ENCODE results near the gene RAB9B. TPM values are rescaled to one million over a fixed set of nuclear protein-coding genes. Genes with fewer than 3 reads are reported as not detected.

Gene RAB9B
- total and polyA plus RNA-seq, 3 donors from 2014 or later = 2.6 to 3.8 (median 3.0) TPM

DNA sequence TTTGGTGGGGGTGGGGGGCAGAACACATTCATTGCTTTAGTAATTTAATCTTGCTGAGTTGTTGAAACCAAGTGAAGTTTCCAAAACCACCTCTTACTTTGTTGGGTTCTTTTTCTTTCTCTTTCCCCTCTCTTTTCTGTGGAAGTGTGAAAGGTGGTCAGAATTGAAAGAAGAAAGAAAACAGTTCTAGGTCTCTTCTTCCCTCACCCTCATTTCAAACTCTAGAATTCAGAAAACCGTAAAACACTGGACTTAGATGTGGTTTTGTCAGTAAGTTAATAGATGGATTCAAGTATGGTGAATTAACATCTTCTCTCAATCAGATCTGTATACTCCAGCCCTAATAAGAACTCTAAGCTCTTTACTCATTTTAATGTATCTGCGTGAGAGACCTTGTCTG is 31.7 kb downstream of the RAB9B start:
- WGBS, 2 donors = 94 to 96% methylated on average over 2 of the region's 2 CpGs
- DNase-seq = no peak
- H3K9me3 ChIP-seq = no peaks in the 10 kb centered on the region

GRCh38 chrX:103797691-103798090 is 34.4 kb downstream of the RAB9B start:
- intact Hi-C loops (cut with DNase I; ENCODE audit: low total_unique reads) = no loop called here
- Histone ChIP-seq H3K27ac (no peak overlapping the region), H3K36me3 (ENCODE audit: low read depth, missing control alignments) (no peaks in the 10 kb centered on the region), H3K4me1 (peaks cover 3% of the 10 kb centered on the region), H3K9me3 (no peaks in the 10 kb centered on the region), H3K27me3 (no peaks in the 10 kb centered on the region), H3K4me3 (no peak overlapping the region)
- 42 to 51% methylated on average over 2 of the region's 2 CpGs for WGBS, 2 donors
- TF ChIP-seq CTCF (IDR thresholded peaks at IDR 0.05) (no peak), POLR2A (IDR thresholded peaks at IDR 0.05) (no peak)
- no peak for DNase-seq

More for the DNA sequence above, 31.7 kb downstream of the RAB9B start:
- no peak overlapping the region for H3K27ac ChIP-seq
- H3K27me3 ChIP-seq = no peaks in the 10 kb centered on the region
- intact Hi-C loops (cut with DNase I; ENCODE audit: low total_unique reads) = no loop called here
- no peak for TF ChIP-seq CTCF (IDR thresholded peaks at IDR 0.05)
- TF ChIP-seq POLR2A (IDR thresholded peaks at IDR 0.05) = no peak
- no peaks in the 10 kb centered on the region for H3K36me3 ChIP-seq (ENCODE audit: low read depth, missing control alignments)
- no peak overlapping the region for H3K4me3 ChIP-seq
- peaks cover 3% of the 10 kb centered on the region for H3K4me1 ChIP-seq

DNA sequence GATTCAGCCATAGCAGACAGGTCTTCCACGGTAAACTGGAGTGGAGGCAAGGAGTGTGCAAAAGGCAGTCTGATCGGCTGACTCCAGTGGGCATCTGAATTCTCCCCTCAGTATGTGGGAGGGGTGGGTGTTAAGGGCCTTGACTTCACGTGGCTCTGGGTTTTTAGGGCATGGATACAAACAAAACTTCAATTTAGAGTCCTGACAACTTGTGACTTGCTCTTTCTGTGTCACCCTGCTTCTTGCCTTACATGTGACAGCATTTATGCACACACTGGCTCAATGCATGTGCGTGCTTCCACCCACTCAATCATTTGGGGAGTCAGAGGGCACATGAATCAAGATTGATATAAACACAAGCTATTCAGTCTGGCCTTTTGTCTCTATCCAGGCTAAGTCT is 37.9 kb downstream of the RAB9B start:
- Histone ChIP-seq H3K4me3 (no peak overlapping the region), H3K36me3 (ENCODE audit: low read depth, missing control alignments) (no peaks in the 10 kb centered on the region), H3K27me3 (no peaks in the 10 kb centered on the region), H3K4me1 (peaks cover 3% of the 10 kb centered on the region), H3K9me3 (no peaks in the 10 kb centered on the region), H3K27ac (peak overlapping the region in 1 of 2 donors; percentile 25)
- TF ChIP-seq CTCF (IDR thresholded peaks at IDR 0.05) (no peak), POLR2A (IDR thresholded peaks at IDR 0.05) (no peak)
- WGBS, 2 donors = 33 to 58% methylated on average over 3 to 4 of the region's 4 CpGs
- intact Hi-C loops (cut with DNase I; ENCODE audit: low total_unique reads) = no loop called here
- no peak for DNase-seq

DNA sequence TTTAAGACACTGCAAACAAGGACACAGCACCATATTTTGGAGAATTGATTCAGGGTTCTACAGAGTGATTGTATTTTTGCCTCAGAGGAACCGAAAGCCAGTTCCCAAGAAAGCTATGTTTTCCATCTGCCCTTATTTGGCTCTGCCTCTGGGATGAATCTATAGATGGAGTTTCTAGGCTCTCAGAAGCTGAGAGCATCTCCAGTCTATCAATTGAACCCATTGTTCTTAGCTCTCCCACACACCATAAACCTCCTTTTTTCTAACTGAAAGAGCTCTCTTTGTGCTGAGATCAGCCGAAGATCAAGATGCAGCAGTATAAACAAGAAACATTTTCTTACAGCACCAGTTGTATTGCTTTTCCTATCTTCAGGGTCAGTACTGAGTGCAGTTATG is 38.5 kb downstream of the RAB9B start:
- Histone ChIP-seq H3K4me3 (no peak overlapping the region), H3K9me3 (no peaks in the 10 kb centered on the region), H3K27me3 (no peaks in the 10 kb centered on the region), H3K4me1 (peaks cover 3% of the 10 kb centered on the region), H3K36me3 (ENCODE audit: low read depth, missing control alignments) (no peaks in the 10 kb centered on the region), H3K27ac (peak overlapping the region; percentile 25 to 44)
- TF ChIP-seq CTCF (IDR thresholded peaks at IDR 0.05) = no peak
- DNase-seq = peak; percentile 23
- intact Hi-C loops (cut with DNase I; ENCODE audit: low total_unique reads) = no loop called here
- WGBS, 2 donors = 48 to 50% methylated on average over 2 of the region's 2 CpGs

DNA sequence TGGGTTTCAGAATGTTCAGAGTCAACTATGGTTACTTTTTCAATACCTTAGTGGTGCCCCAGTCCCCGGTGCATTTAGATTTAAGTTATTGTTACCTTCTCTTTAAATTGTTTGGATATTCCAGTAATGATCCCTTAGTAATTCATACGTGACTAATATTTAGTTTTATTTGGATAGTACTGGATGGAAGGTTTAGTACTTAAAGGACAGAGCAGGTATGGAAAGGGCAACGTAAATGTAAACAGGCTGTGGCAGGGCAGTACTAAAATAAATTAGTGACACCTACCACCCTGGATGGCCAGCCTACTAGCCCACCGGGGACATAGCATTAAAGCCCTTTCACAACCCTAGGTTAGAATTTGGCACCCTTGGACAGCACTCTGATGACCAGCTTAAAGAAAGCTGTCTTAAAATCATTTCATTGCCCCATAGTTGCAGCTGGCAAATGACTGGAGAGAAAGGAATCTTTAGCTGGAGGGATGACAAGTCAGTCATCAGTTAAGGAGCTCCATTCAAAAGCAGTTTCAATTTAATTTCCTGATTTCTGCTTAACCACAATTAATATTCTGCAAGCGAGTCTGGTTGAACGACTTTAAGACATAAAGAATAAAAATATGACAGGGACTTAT is 39.0 kb downstream of the RAB9B start:
- WGBS, 2 donors = 70 to 76% methylated on average over 6 of the region's 6 CpGs
- no peaks in the 10 kb centered on the region for H3K27me3 ChIP-seq
- no peak for TF ChIP-seq CTCF (IDR thresholded peaks at IDR 0.05)
- TF ChIP-seq POLR2A (IDR thresholded peaks at IDR 0.05) = no peak
- H3K36me3 ChIP-seq (ENCODE audit: low read depth, missing control alignments) = no peaks in the 10 kb centered on the region
- intact Hi-C loops (cut with DNase I; ENCODE audit: low total_unique reads) = no loop called here
- H3K4me3 ChIP-seq = no peak overlapping the region
- peaks cover 3% of the 10 kb centered on the region for H3K4me1 ChIP-seq
- H3K9me3 ChIP-seq = no peaks in the 10 kb centered on the region
- peak overlapping the region; percentile 25 to 44 for H3K27ac ChIP-seq
- DNase-seq = no peak

Data from testis (tissue), 3 donors.